GM19463 (cell line): ENCODE results near the gene MKS1.

Experiments used
- ATAC-seq: cut with Tn5 transposase; IDR thresholded peaks from one replicate; pipeline ENCODE4 v1.9.1; 2021; ENCODE audit warnings: mild to moderate bottlenecking, moderate library complexity; ENCODE audit not compliant: unreplicated experiment

MKS1 gene

GRCh38 chr17:58166682-58167081, 52.4 kb downstream of the MKS1 start, which contains the start of gene OR4D2:
TSS of gene OR4D2 (plus strand) at chr17:58166982. CDS start at chr17:58169656, 2,674 bp downstream.
- no peak for ATAC-seq

GRCh38 chr17:58165981-58166380, 53.1 kb downstream of the MKS1 start:
- ATAC-seq: no peak

- ATAC-seq: no peak
Observed at GRCh38 chr17:58161566-58161965, 57.5 kb downstream of the MKS1 start.

GRCh38 chr17:58158181-58158580, 60.9 kb downstream of the MKS1 start:
- no peak for ATAC-seq

GRCh38 chr17:58156839-58157803, 61.9 kb downstream of the MKS1 start:
- ATAC-seq: no peak
